ENCODE data around the gene PPFIA4.

PPFIA4 gene

DNA sequence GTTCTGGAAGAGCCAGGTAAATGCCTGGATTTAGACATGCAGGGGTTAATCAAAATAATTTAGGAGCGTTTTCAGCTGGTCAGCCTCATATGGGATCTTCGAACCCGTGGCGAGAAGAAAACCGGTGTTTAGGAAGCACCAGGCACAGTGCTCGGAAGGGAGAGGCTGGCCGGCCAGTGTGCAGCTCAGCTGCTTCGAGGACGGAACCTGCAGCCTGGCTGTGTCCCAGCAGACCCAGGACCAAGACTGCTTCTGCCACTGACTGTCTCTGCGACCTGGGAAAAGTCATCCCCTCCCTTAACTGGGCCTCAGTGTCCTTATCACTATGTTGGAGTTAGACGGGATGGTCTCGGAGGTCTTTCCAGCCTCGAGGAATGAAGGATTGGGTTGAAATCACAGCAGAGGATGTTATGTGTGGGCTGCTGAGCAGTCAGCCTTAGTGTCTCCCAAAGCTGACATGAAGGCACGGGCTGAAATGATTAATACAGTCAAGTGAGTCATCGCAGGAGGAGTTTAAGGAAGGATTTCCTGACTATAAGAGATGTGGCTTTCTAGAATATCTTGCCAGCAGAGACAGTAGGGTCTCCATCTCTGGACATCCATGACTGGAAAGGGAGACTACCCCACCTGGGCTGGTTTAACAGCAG is 20.8 kb downstream of the PPFIA4 start:
- H3K4me3 ChIP-seq (ENCODE audit: control insufficient read depth, low read depth, low read length): no peak overlapping the region
- TF ChIP-seq, protein P1, sequence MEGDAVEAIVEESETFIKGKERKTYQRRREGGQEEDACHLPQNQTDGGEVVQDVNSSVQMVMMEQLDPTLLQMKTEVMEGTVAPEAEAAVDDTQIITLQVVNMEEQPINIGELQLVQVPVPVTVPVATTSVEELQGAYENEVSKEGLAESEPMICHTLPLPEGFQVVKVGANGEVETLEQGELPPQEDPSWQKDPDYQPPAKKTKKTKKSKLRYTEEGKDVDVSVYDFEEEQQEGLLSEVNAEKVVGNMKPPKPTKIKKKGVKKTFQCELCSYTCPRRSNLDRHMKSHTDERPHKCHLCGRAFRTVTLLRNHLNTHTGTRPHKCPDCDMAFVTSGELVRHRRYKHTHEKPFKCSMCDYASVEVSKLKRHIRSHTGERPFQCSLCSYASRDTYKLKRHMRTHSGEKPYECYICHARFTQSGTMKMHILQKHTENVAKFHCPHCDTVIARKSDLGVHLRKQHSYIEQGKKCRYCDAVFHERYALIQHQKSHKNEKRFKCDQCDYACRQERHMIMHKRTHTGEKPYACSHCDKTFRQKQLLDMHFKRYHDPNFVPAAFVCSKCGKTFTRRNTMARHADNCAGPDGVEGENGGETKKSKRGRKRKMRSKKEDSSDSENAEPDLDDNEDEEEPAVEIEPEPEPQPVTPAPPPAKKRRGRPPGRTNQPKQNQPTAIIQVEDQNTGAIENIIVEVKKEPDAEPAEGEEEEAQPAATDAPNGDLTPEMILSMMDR (conservative IDR thresholded peaks at IDR 0.05; ENCODE audit: control insufficient read depth, insufficient read depth, low read depth, low read length): no peak

DNA sequence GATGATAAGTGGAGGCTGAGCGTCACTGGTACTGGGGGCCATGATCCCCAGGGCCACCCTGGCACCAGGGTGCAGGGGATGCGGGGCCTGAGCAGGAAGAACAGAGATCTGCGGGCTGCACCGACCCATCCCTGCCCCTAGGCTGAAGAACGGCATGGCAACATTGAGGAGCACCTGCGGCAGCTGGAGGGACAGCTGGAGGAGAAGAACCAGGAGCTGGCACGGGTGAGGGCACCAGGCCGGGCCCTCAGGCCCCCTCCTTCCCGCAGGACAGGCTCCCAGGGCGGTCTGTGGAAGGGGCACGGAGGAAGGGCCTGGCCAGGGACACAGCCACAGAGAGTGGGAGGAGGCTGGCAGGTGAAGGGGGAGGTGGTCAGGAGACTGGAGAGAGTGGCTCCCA is 21.8 kb downstream of the PPFIA4 start:
- no peak for DNase-seq (ENCODE audit: low read depth)
- TF ChIP-seq, protein P1 (conservative IDR thresholded peaks at IDR 0.05; ENCODE audit: control insufficient read depth, insufficient read depth, low read depth, low read length): no peak
- no peak overlapping the region for H3K4me3 ChIP-seq (ENCODE audit: control insufficient read depth, low read depth, low read length)

More for the DNA sequence above, 20.8 kb downstream of the PPFIA4 start:
- peak; percentile 85 for DNase-seq (ENCODE audit: low read depth)

DNA sequence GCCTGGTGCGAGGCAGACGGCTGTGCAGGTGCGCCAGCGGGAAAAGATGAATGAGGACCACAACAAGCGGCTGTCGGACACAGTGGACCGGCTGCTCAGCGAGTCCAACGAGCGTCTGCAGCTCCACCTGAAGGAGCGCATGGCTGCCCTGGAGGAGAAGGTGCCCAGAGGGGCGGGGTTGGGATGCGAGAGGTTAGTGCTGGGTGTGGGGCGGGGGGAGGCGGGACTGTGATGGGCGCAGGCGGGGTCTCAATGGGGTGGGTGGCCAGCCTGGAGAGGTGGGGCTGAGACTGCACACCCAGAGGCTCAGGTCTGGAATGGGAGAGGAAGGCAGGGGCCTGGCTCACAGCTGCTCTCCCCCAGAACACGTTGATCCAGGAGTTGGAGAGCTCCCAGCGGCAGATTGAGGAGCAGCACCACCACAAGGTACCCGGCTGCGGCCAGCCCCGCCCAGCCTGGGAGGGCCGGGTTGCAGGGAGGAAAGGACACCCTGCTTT is 22.3 kb downstream of the PPFIA4 start:
- TF ChIP-seq, protein P1 (conservative IDR thresholded peaks at IDR 0.05; ENCODE audit: control insufficient read depth, insufficient read depth, low read depth, low read length): no peak
- DNase-seq (ENCODE audit: low read depth): no peak
- H3K4me3 ChIP-seq (ENCODE audit: control insufficient read depth, low read depth, low read length): no peak overlapping the region

DNA sequence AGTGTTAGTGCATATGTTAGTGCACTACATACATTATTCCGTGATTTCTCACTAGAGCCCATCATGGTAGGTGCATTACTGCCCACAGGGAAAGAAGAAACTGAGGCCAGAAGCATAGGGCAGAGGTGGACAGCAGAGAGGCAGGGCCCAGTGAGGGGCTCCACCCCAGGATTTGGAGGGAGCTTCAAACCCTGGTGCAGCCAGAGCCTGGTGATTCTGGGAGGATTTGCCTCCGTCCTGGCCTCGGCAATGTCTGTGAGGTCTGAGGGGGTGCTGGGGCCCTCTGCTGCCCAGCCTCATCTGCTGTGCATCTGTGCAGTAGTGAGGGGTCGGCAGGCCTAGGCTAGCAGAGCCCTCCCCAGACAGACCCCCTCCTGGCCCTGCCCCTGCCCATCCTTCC is 22.8 kb downstream of the PPFIA4 start:
- H3K4me3 ChIP-seq (ENCODE audit: control insufficient read depth, low read depth, low read length): no peak overlapping the region
- no peak for DNase-seq (ENCODE audit: low read depth)
- TF ChIP-seq, protein P1 (conservative IDR thresholded peaks at IDR 0.05; ENCODE audit: control insufficient read depth, insufficient read depth, low read depth, low read length): no peak

DNA sequence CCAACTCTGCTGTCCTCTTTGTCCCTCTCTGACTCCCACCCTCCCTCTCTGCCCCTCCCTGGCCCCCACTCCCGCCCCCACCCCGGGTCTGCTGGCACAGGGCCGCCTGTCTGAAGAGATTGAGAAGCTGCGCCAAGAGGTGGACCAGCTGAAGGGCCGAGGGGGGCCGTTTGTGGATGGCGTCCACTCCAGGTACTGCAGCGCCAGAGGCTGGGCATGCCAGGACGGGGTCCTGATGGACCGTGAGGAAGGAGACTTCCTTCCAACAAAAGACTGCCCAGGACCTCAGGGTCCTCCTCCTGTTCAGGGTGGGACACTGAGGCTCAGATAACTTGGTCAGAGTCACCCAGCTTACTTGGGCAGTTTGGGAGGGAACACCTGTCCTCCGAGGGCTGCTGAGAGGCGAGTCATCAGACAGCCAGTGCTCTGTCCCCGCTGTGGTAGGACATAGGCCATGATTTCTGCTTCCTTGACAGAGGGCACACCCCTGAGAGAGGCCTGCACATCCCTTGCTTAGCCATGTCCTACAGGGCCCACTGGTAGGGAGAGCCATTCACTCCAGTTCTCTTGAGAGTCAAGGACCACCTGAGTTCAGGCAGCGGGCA is 23.4 kb downstream of the PPFIA4 start:
- TF ChIP-seq, protein P1 (conservative IDR thresholded peaks at IDR 0.05; ENCODE audit: control insufficient read depth, insufficient read depth, low read depth, low read length): no peak
- DNase-seq (ENCODE audit: low read depth): no peak

DNA sequence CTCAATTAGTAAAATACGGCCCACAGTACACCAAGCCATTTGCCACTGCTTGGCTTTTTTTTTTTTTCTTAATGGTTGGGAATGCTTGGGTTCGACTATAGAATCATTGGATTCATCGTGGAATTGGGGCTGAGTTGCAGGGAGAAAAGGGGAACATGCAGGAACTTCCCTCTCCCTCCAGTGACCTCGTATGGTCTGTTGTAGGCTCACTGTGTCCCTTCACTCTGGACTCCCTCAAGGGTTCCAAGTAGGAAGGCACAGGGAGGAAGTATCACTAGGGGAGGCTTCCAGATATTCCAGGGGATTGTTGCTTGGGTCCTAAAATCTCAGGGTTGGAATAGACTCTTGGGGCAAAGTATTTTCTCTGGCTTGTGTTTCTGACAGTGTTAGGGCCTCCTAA is 24.5 kb downstream of the PPFIA4 start:
- TF ChIP-seq, protein P1 (conservative IDR thresholded peaks at IDR 0.05; ENCODE audit: control insufficient read depth, insufficient read depth, low read depth, low read length): no peak
- DNase-seq (ENCODE audit: low read depth): no peak
- H3K4me3 ChIP-seq (ENCODE audit: control insufficient read depth, low read depth, low read length): no peak overlapping the region

More for the DNA sequence above, 23.4 kb downstream of the PPFIA4 start:
- H3K4me3 ChIP-seq (ENCODE audit: control insufficient read depth, low read depth, low read length): no peak overlapping the region

Measured in fibroblast of mammary gland (primary cell).